ENCODE measurements around the gene ANKUB1. TPM values are rescaled to one million over a fixed set of nuclear protein-coding genes. Genes with fewer than 3 reads are reported as not detected.

Gene ANKUB1
- polyA plus RNA-seq, 1 donor from 2014 or later = not detected

DNA sequence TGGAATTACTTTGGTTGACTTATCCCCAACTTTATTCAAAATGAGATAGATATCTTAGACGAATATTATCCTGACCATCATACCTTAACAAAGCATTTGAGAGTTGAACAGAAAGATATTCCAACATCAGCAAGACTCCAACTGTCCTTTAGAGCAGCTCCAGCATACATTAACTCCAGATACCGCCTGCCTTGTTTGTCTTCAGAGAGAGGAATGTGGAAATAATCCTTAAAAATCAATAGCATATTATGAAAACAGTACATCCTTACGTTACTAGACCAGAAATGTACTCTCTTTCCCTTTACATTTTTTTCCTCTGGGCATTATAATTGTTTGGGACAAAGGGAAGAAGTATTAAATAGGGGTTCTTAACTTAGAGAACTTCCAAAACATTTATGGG lies 1.7 kb downstream of the ANKUB1 start:
- no peak overlapping the region for H3K9ac ChIP-seq (ENCODE audit: low read length)
- H3K27me3 ChIP-seq (ENCODE audit: insufficient read depth, low read depth, low read length) = no peaks in the 10 kb centered on the region
- no peak overlapping the region for H3K27ac ChIP-seq (ENCODE audit: low read length)
- H3K79me2 ChIP-seq (replicated peaks; ENCODE audit: insufficient read depth, low read length) = no peaks in the 10 kb centered on the region
- no peak overlapping the region for H3K4me2 ChIP-seq (ENCODE audit: low read length)
- TF ChIP-seq EZH2 (IDR thresholded peaks at IDR 0.05; ENCODE audit: borderline replicate concordance, insufficient read depth, low read length, poor library complexity, severe bottlenecking) (no peak), SMC3 (conservative IDR thresholded peaks at IDR 0.05; ENCODE audit: poor library complexity) (no peak), TAF1 (IDR thresholded peaks at IDR 0.05; ENCODE audit: low read depth) (no peak), POLR2AphosphoS5 (IDR thresholded peaks at IDR 0.05) (no peak), RAD21 (conservative IDR thresholded peaks at IDR 0.05) (no peak), MXI1 (conservative IDR thresholded peaks at IDR 0.05; ENCODE audit: poor library complexity, severe bottlenecking) (no peak), EP300 (conservative IDR thresholded peaks at IDR 0.05; ENCODE audit: poor library complexity, severe bottlenecking) (no peak), CTCF (IDR thresholded peaks at IDR 0.05; ENCODE audit: poor library complexity, severe bottlenecking) (no peak)
- TF ChIP-seq, protein P1, sequence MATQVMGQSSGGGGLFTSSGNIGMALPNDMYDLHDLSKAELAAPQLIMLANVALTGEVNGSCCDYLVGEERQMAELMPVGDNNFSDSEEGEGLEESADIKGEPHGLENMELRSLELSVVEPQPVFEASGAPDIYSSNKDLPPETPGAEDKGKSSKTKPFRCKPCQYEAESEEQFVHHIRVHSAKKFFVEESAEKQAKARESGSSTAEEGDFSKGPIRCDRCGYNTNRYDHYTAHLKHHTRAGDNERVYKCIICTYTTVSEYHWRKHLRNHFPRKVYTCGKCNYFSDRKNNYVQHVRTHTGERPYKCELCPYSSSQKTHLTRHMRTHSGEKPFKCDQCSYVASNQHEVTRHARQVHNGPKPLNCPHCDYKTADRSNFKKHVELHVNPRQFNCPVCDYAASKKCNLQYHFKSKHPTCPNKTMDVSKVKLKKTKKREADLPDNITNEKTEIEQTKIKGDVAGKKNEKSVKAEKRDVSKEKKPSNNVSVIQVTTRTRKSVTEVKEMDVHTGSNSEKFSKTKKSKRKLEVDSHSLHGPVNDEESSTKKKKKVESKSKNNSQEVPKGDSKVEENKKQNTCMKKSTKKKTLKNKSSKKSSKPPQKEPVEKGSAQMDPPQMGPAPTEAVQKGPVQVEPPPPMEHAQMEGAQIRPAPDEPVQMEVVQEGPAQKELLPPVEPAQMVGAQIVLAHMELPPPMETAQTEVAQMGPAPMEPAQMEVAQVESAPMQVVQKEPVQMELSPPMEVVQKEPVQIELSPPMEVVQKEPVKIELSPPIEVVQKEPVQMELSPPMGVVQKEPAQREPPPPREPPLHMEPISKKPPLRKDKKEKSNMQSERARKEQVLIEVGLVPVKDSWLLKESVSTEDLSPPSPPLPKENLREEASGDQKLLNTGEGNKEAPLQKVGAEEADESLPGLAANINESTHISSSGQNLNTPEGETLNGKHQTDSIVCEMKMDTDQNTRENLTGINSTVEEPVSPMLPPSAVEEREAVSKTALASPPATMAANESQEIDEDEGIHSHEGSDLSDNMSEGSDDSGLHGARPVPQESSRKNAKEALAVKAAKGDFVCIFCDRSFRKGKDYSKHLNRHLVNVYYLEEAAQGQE (IDR thresholded peaks at IDR 0.05; ENCODE audit: borderline replicate concordance) = no peak
- H4K20me1 ChIP-seq (ENCODE audit: insufficient read depth) = no peaks in the 10 kb centered on the region
- no peak overlapping the region for H3K4me3 ChIP-seq (ENCODE audit: low read length)
- no peaks in the 10 kb centered on the region for H3F3A ChIP-seq (ENCODE audit: insufficient read depth, low read length, poor library complexity, severe bottlenecking)
- no peak overlapping the region for H2AFZ ChIP-seq (ENCODE audit: low read depth, low read length)
- no peaks in the 10 kb centered on the region for H3K9me3 ChIP-seq (ENCODE audit: low read length)
- no peaks in the 10 kb centered on the region for H3K36me3 ChIP-seq (ENCODE audit: insufficient read depth, low read length)
- no peaks in the 10 kb centered on the region for H3K9me2 ChIP-seq (ENCODE audit: insufficient read depth, low read length)

DNA sequence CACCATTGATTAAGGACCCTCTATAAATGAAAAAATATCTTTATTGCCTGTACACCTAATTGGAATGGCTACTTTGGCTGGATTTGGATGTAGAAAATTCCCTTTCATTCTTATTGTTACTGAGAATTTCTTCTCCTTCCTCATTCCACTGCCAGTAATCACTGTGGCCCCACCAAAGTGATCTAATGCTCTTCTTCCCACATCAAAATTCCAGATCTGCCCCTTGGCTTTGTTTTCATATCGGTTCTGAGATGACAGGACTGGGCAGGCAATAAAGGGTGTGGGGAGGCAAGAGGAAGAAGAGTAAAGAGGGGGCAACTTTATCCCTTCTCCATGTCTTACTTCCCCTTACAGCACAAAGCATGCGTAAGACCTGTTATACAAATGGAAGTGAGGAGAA lies 2.1 kb downstream of the ANKUB1 start:
- H3K9ac ChIP-seq (ENCODE audit: low read length) = no peak overlapping the region
- no peaks in the 10 kb centered on the region for H3F3A ChIP-seq (ENCODE audit: insufficient read depth, low read length, poor library complexity, severe bottlenecking)
- H3K9me3 ChIP-seq (ENCODE audit: low read length) = no peaks in the 10 kb centered on the region
- no peak overlapping the region for H3K4me2 ChIP-seq (ENCODE audit: low read length)
- no peaks in the 10 kb centered on the region for H3K79me2 ChIP-seq (replicated peaks; ENCODE audit: insufficient read depth, low read length)
- no peak overlapping the region for H3K27ac ChIP-seq (ENCODE audit: low read length)
- TF ChIP-seq CTCF (IDR thresholded peaks at IDR 0.05; ENCODE audit: poor library complexity, severe bottlenecking) (no peak), EP300 (conservative IDR thresholded peaks at IDR 0.05; ENCODE audit: poor library complexity, severe bottlenecking) (no peak)
- TF ChIP-seq, protein P1 (IDR thresholded peaks at IDR 0.05; ENCODE audit: borderline replicate concordance) = no peak
- H3K36me3 ChIP-seq (ENCODE audit: insufficient read depth, low read length) = no peaks in the 10 kb centered on the region
- H3K9me2 ChIP-seq (ENCODE audit: insufficient read depth, low read length) = no peaks in the 10 kb centered on the region
- H3K27me3 ChIP-seq (ENCODE audit: insufficient read depth, low read depth, low read length) = no peaks in the 10 kb centered on the region
- H3K4me3 ChIP-seq (ENCODE audit: low read length) = no peak overlapping the region
- H4K20me1 ChIP-seq (ENCODE audit: insufficient read depth) = no peaks in the 10 kb centered on the region
- no peak overlapping the region for H2AFZ ChIP-seq (ENCODE audit: low read depth, low read length)
